Neural progenitor cell (in vitro differentiated cells): Measurements from ENCODE around the gene SNAPC4.

Source experiments
- CTCF ChIP-seq: fragments of 200-600 bp; sonication (generic); IDR thresholded peaks from 2 replicates; pipeline ENCODE4 v1.5.1; 2017; ENCODE audit warnings: antibody characterized with exemption, mild to moderate bottlenecking
- EZH2 ChIP-seq: fragments of 200-600 bp; sonication (generic); IDR thresholded peaks from 2 replicates; pipeline ENCODE4 v1.6.1; 2017; ENCODE audit warnings: antibody characterized with exemption, mild to moderate bottlenecking, moderate library complexity

GRCh38 chr9:136395020-136395340 lies 5.0 kb downstream of the SNAPC4 start:
- TF ChIP-seq EZH2 (no peak), CTCF (no peak)
